Mesenchymal stem cell (in vitro differentiated cells and primary cell): ENCODE data around the gene CELSR1.

Experiments used
- DNase-seq: peaks from one replicate; pipeline ENCODE4 v3.0.0-alpha.2; 2013
- H2AFZ ChIP-seq: one replicate; pipeline ENCODE4 v1.6.1; 2013; ENCODE audit warnings: low read depth, mild to moderate bottlenecking, control low read depth, inconsistent platforms, low read length, moderate library complexity
- H2AK5ac ChIP-seq: 2 replicates; pipeline ENCODE4 v1.6.1; 2013; ENCODE audit warnings: low read length, moderate library complexity, mild to moderate bottlenecking, inconsistent platforms; ENCODE audit not compliant: severe bottlenecking
- H2BK120ac ChIP-seq: one replicate; pipeline ENCODE4 v1.6.1; 2013; ENCODE audit warnings: low read depth, mild to moderate bottlenecking, inconsistent platforms, low read length, moderate library complexity
- H2BK12ac ChIP-seq, 2 experiments: one replicate each; pipeline ENCODE4 v1.6.1; 2013; ENCODE audit warnings: inconsistent platforms in 2 of 2, low read length in 2 of 2, mild to moderate bottlenecking in 2 of 2, moderate library complexity in 2 of 2, control low read depth in 1 of 2
- H2BK15ac ChIP-seq: one replicate; pipeline ENCODE4 v1.6.1; 2013; ENCODE audit warnings: mild to moderate bottlenecking, low read depth, inconsistent platforms; ENCODE audit not compliant: poor library complexity, severe bottlenecking
- H2BK5ac ChIP-seq: 2 replicates; pipeline ENCODE4 v1.6.1; 2013; ENCODE audit warnings: low read depth, mild to moderate bottlenecking, low read length, control low read depth, inconsistent platforms; ENCODE audit not compliant: poor library complexity, severe bottlenecking
- H3K14ac ChIP-seq, 2 experiments: one replicate each; pipeline ENCODE4 v1.6.1; 2013; ENCODE audit warnings: inconsistent platforms in 2 of 2, low read length in 2 of 2, control low read depth in 1 of 2, mild to moderate bottlenecking in 1 of 2, moderate library complexity in 1 of 2
- H3K18ac ChIP-seq, 2 experiments: one replicate each; pipeline ENCODE4 v1.6.1; 2013; ENCODE audit warnings: inconsistent platforms in 2 of 2, low read length in 2 of 2, control low read depth in 1 of 2, low read depth in 1 of 2, mild to moderate bottlenecking in 1 of 2
- H3K23ac ChIP-seq, 2 experiments: one replicate each; pipeline ENCODE4 v1.6.1; 2013; ENCODE audit warnings: inconsistent platforms in 2 of 2, low read length in 2 of 2, mild to moderate bottlenecking in 2 of 2, moderate library complexity in 2 of 2, control low read depth in 1 of 2
- H3K27ac ChIP-seq: 2 replicates; pipeline ENCODE4 v1.5.1; 2013; ENCODE audit warnings: mild to moderate bottlenecking, moderate library complexity, low read length, control low read depth, inconsistent platforms; ENCODE audit not compliant: poor library complexity, severe bottlenecking
- H3K27me3 ChIP-seq, 2 experiments: 2 replicates each; pipeline versions ENCODE4 v1.6.1 to v1.7.0; 2013; ENCODE audit warnings: low read length in 2 of 2, mild to moderate bottlenecking in 2 of 2, moderate library complexity in 2 of 2, control low read depth in 1 of 2, inconsistent platforms in 1 of 2; ENCODE audit not compliant: control insufficient read depth in 1 of 2, insufficient read depth in 1 of 2
- H3K36me3 ChIP-seq, 2 experiments: 2 replicates each; pipeline versions ENCODE4 v1.6.1 to v1.7.0; 2013; ENCODE audit warnings: low read length in 2 of 2, control low read depth in 1 of 2, inconsistent platforms in 1 of 2, low read depth in 1 of 2, mild to moderate bottlenecking in 1 of 2; ENCODE audit not compliant: insufficient read depth in 2 of 2, control insufficient read depth in 1 of 2
- H3K4ac ChIP-seq, 2 experiments: one replicate each; pipeline ENCODE4 v1.6.1; 2013; ENCODE audit warnings: inconsistent platforms in 2 of 2, low read length in 2 of 2, mild to moderate bottlenecking in 2 of 2, moderate library complexity in 2 of 2, control low read depth in 1 of 2, low read depth in 1 of 2
- H3K4me1 ChIP-seq: 2 replicates; pipeline ENCODE4 v1.6.1; 2013; ENCODE audit warnings: low read depth, low read length, control low read depth; ENCODE audit not compliant: control insufficient read depth, insufficient read depth
- H3K4me2 ChIP-seq: 2 replicates; pipeline ENCODE4 v1.6.1; 2013; ENCODE audit warnings: low read length, mild to moderate bottlenecking, inconsistent platforms; ENCODE audit not compliant: poor library complexity, severe bottlenecking
- H3K4me3 ChIP-seq, 2 experiments: 2 replicates each; pipeline versions ENCODE4 v1.5.1 to v1.7.0; 2013; ENCODE audit warnings: low read length in 2 of 2, mild to moderate bottlenecking in 2 of 2, control low read depth in 1 of 2, low read depth in 1 of 2; ENCODE audit not compliant: insufficient read depth in 1 of 2
- H3K79me1 ChIP-seq: replicated peaks from 2 replicates; pipeline ENCODE4 v1.6.1; 2013; ENCODE audit warnings: mild to moderate bottlenecking, control low read depth, low read length, inconsistent platforms; ENCODE audit not compliant: poor library complexity, severe bottlenecking
- H3K9ac ChIP-seq: 2 replicates; pipeline ENCODE4 v1.7.0; 2013; ENCODE audit warnings: mild to moderate bottlenecking, low read length, moderate library complexity
- H3K9me3 ChIP-seq: 2 replicates; pipeline ENCODE4 v1.7.0; 2013; ENCODE audit warnings: mild to moderate bottlenecking, low read length; ENCODE audit not compliant: control insufficient read depth
- H4K8ac ChIP-seq: one replicate; pipeline ENCODE4 v1.6.1; 2013; ENCODE audit warnings: inconsistent platforms, mild to moderate bottlenecking, low read length, moderate library complexity
- H4K91ac ChIP-seq: one replicate; pipeline ENCODE4 v1.6.1; 2013; ENCODE audit warnings: mild to moderate bottlenecking, low read length, inconsistent platforms
- WGBS: methylation state at CpG from one replicate; pipeline ENCODE4 v1.1.7; 2013; ENCODE audit warnings: mixed read lengths; 5-methylcytosine and 5-hydroxymethylcytosine counted together

The CELSR1 gene

GRCh38 chr22:46390652-46391301, 146.6 kb downstream of the CELSR1 start:
- Histone ChIP-seq H3K9ac (peak overlapping the region; percentile 61), H4K8ac (no peak overlapping the region), H3K14ac (no peak overlapping the region), H3K27me3 (peaks cover 0 to 16% of the 10 kb centered on the region in 2 experiments), H3K18ac (no peak overlapping the region), H3K23ac (no peak overlapping the region), H2BK5ac (no peak overlapping the region), H2AFZ (no peak overlapping the region), H3K36me3 (peaks cover 0 to 76% of the 10 kb centered on the region in 2 experiments), H3K4me3 (peak overlapping the region in 1 of 2 experiments; percentile 49), H2AK5ac (no peak overlapping the region), H2BK15ac (no peak overlapping the region), H3K4me2 (no peak overlapping the region), H2BK120ac (no peak overlapping the region), H3K4me1 (peaks cover 7% of the 10 kb centered on the region), H3K9me3 (no peaks in the 10 kb centered on the region), H3K4ac (no peak overlapping the region), H3K79me1 (no peaks in the 10 kb centered on the region), H3K27ac (no peak overlapping the region), H4K91ac (no peak overlapping the region), H2BK12ac (no peak overlapping the region)
- whole genome bisulfite sequencing = 84% methylated on average over 30 of the region's 32 CpGs
- no peak for DNase-seq

DNA sequence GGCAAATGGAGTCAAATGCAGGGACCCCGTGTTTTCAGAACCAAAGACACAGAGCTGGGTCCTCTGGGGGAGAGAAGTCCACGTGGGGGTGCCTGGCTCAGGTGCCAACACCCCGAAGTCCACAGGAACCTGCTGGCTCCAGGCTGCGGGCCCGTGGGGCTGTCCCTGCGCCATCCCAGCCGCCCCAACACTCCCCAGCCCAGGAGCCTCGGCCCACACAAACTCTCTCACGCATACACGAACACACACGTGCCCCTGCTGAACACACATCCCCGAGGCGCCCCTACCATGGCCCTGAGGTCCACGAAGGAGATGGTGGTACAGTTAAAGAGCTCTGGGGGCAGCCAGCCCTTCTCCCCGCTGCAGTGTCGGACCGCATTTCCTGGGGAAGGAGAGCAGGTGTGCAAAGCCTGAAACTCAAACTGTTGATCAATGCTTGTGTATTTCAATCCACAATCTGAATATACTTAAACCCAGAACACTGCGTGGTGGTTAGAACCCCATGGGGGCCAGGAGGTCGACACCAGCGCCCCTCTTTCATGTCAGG, 147.2 kb downstream of the CELSR1 start:
- H3K18ac ChIP-seq = no peak overlapping the region
- WGBS = 87% methylated on average over 20 of the region's 20 CpGs
- H2BK120ac ChIP-seq = no peak overlapping the region
- H3K4me1 ChIP-seq = peaks cover 7% of the 10 kb centered on the region
- no peak overlapping the region for H3K23ac ChIP-seq
- no peaks in the 10 kb centered on the region for H3K9me3 ChIP-seq
- H3K9ac ChIP-seq = peak overlapping the region; percentile 61
- H3K4ac ChIP-seq = no peak overlapping the region
- no peak overlapping the region for H4K8ac ChIP-seq
- H3K36me3 ChIP-seq = peaks cover 0 to 73% of the 10 kb centered on the region in 2 experiments
- no peak for DNase-seq
- H3K4me2 ChIP-seq = no peak overlapping the region
- H3K14ac ChIP-seq = no peak overlapping the region
- peak overlapping the region in 1 of 2 experiments; percentile 49 for H3K4me3 ChIP-seq
- H2BK15ac ChIP-seq = no peak overlapping the region
- no peak overlapping the region for H2AFZ ChIP-seq
- H4K91ac ChIP-seq = no peak overlapping the region
- no peaks in the 10 kb centered on the region for H3K79me1 ChIP-seq
- H2AK5ac ChIP-seq = no peak overlapping the region
- no peak overlapping the region for H3K27ac ChIP-seq
- H3K27me3 ChIP-seq = peaks cover 0 to 16% of the 10 kb centered on the region in 2 experiments
- H2BK12ac ChIP-seq = no peak overlapping the region
- H2BK5ac ChIP-seq = no peak overlapping the region

- Histone ChIP-seq H3K9ac (no peak overlapping the region), H3K23ac (no peak overlapping the region), H3K4me1 (peaks cover 7% of the 10 kb centered on the region), H3K9me3 (no peaks in the 10 kb centered on the region), H3K4me3 (no peak overlapping the region), H3K18ac (no peak overlapping the region), H2BK120ac (no peak overlapping the region), H2AK5ac (no peak overlapping the region), H2BK5ac (no peak overlapping the region), H2AFZ (no peak overlapping the region), H3K36me3 (peaks cover 0 to 68% of the 10 kb centered on the region in 2 experiments), H4K91ac (no peak overlapping the region), H2BK12ac (no peak overlapping the region), H3K4me2 (no peak overlapping the region), H3K27me3 (peaks cover 0 to 16% of the 10 kb centered on the region in 2 experiments), H3K27ac (no peak overlapping the region), H3K79me1 (no peaks in the 10 kb centered on the region), H2BK15ac (no peak overlapping the region), H3K4ac (no peak overlapping the region), H3K14ac (no peak overlapping the region), H4K8ac (no peak overlapping the region)
- DNase-seq = no peak
- WGBS = 93% methylated on average over 30 of the region's 30 CpGs
Measured at GRCh38 chr22:46389081-46389480, 148.3 kb downstream of the CELSR1 start.

GRCh38 chr22:46388647-46389046, 148.8 kb downstream of the CELSR1 start:
- WGBS = 83% methylated on average over 10 of the region's 10 CpGs
- Histone ChIP-seq H3K9ac (no peak overlapping the region), H3K14ac (no peak overlapping the region), H3K18ac (no peak overlapping the region), H2BK12ac (no peak overlapping the region), H4K91ac (no peak overlapping the region), H3K79me1 (no peaks in the 10 kb centered on the region), H3K23ac (no peak overlapping the region), H3K36me3 (peaks cover 0 to 64% of the 10 kb centered on the region in 2 experiments), H3K4me2 (no peak overlapping the region), H3K4ac (no peak overlapping the region), H2AFZ (no peak overlapping the region), H3K27me3 (peaks cover 0 to 13% of the 10 kb centered on the region in 2 experiments), H2BK5ac (no peak overlapping the region), H4K8ac (no peak overlapping the region), H2AK5ac (no peak overlapping the region), H2BK120ac (no peak overlapping the region), H3K4me1 (peaks cover 7% of the 10 kb centered on the region), H3K9me3 (no peaks in the 10 kb centered on the region), H2BK15ac (no peak overlapping the region), H3K27ac (no peak overlapping the region), H3K4me3 (no peak overlapping the region)
- no peak for DNase-seq
